HEK293 (cell line): ENCODE results near the gene KRT32.

Experiments used
- CTCF ChIA-PET: fragments of 350-600 bp; formaldehyde crosslinking; extraction: SDS; loops from one replicate; lab custom pipeline; 2021; ENCODE audit warnings: antibody characterized with exemption; lab: Yijun Ruan, JAX
- POLR2A ChIA-PET: fragments of 300-600 bp; formaldehyde crosslinking; extraction: SDS; loops from one replicate; lab custom pipeline; 2020; ENCODE audit warnings: antibody characterized with exemption, inconsistent platforms; lab: Yijun Ruan, JAX
- H3K27ac ChIP-seq: fragments of 200-500 bp; sonication (Bioruptor generic); 2 replicates; pipeline ENCODE4 v1.5.1; 2014; ENCODE audit warnings: low read depth, low read length, control low read depth, inconsistent platforms; ENCODE audit errors: extremely low read depth
- H3K36me3 ChIP-seq, 2 experiments: fragments of 200-500 bp in 1 of 2; sonication (Bioruptor generic) in 1 of 2; 1 replicate in 1 of 2; 2 replicates in 1 of 2; pipeline ENCODE4 v1.5.1; 2014 to 2017; ENCODE audit warnings: inconsistent platforms in 2 of 2, low read length in 2 of 2; ENCODE audit not compliant: control insufficient read depth in 2 of 2, insufficient read depth in 1 of 2
- H3K4me1 ChIP-seq: fragments of 200-500 bp; sonication (Bioruptor generic); 2 replicates; pipeline ENCODE4 v1.5.1; 2014; ENCODE audit warnings: mild to moderate bottlenecking, low read length, inconsistent platforms; ENCODE audit not compliant: control insufficient read depth, insufficient read depth
- H3K4me3 ChIP-seq: 2 replicates; pipeline ENCODE4 v1.5.1; 2011; ENCODE audit warnings: low read depth, mild to moderate bottlenecking, control low read depth, low read length, moderate library complexity
- H3K9me3 ChIP-seq: fragments of 200-500 bp; sonication (Bioruptor generic); 2 replicates; pipeline ENCODE4 v1.5.1; 2014; ENCODE audit warnings: low read depth, low read length, inconsistent platforms; ENCODE audit not compliant: control insufficient read depth, insufficient read depth
- EGR2 ChIP-seq: fragments of 450-650 bp; formaldehyde crosslinking; IDR thresholded peaks from 2 replicates; pipeline ENCODE4 v1.5.1; 2016; ENCODE audit warnings: low read depth, missing biosample characterization, missing genetic modification characterization
- ELK4 ChIP-seq: IDR thresholded peaks from 2 replicates; pipeline ENCODE4 v1.6.1; 2011; ENCODE audit warnings: mild to moderate bottlenecking, low read depth, low read length, borderline replicate concordance
- HOXD13 ChIP-seq: sonication (generic); formaldehyde crosslinking; IDR thresholded peaks from 2 replicates; pipeline ENCODE4 v1.8.0; 2022; ENCODE audit warnings: missing genetic modification reagents, borderline replicate concordance
- KLF16 ChIP-seq: fragments of 450-650 bp; formaldehyde crosslinking; IDR thresholded peaks from 2 replicates; pipeline ENCODE4 v1.5.1; 2017; ENCODE audit warnings: missing biosample characterization, missing genetic modification characterization
- SP7 ChIP-seq: fragments of 450-650 bp; formaldehyde crosslinking; IDR thresholded peaks from 2 replicates; pipeline ENCODE4 v1.5.1; 2016; ENCODE audit warnings: missing biosample characterization, missing genetic modification characterization
- YY1 ChIP-seq: fragments of 450-650 bp; formaldehyde crosslinking; IDR thresholded peaks from 2 replicates; pipeline ENCODE4 v1.5.1; 2018; ENCODE audit warnings: missing biosample characterization, missing genetic modification characterization
- YY2 ChIP-seq: fragments of 450-650 bp; formaldehyde crosslinking; IDR thresholded peaks from 2 replicates; pipeline ENCODE4 v1.5.1; 2016; ENCODE audit warnings: missing biosample characterization, missing genetic modification characterization
- ZBTB17 ChIP-seq: fragments of 450-650 bp; formaldehyde crosslinking; IDR thresholded peaks from 2 replicates; pipeline ENCODE4 v1.5.1; 2016; ENCODE audit warnings: missing biosample characterization, missing genetic modification characterization
- ZBTB20 ChIP-seq: fragments of 450-650 bp; formaldehyde crosslinking; IDR thresholded peaks from 2 replicates; pipeline ENCODE4 v1.5.1; 2016; ENCODE audit warnings: missing biosample characterization, missing genetic modification characterization
- ZBTB26 ChIP-seq: fragments of 450-650 bp; formaldehyde crosslinking; optimal IDR thresholded peaks from 2 replicates; pipeline ENCODE3; 2016; ENCODE audit warnings: missing biosample characterization, mild to moderate bottlenecking, missing genetic modification characterization
- ZFP3 ChIP-seq: fragments of 450-650 bp; formaldehyde crosslinking; IDR thresholded peaks from 2 replicates; pipeline ENCODE4 v1.5.1; 2016; ENCODE audit warnings: low read depth, missing biosample characterization, missing genetic modification characterization
- ZFP69B ChIP-seq: fragments of 450-650 bp; formaldehyde crosslinking; IDR thresholded peaks from 2 replicates; pipeline ENCODE4 v1.5.1; 2016; ENCODE audit warnings: missing biosample characterization, missing genetic modification characterization
- ZIC2 ChIP-seq: fragments of 450-650 bp; formaldehyde crosslinking; IDR thresholded peaks from 2 replicates; pipeline ENCODE4 v1.5.1; 2016; ENCODE audit warnings: missing biosample characterization, missing genetic modification characterization
- ZNF174 ChIP-seq: fragments of 450-650 bp; formaldehyde crosslinking; IDR thresholded peaks from 2 replicates; pipeline ENCODE4 v1.5.0; 2017; ENCODE audit warnings: missing biosample characterization, mild to moderate bottlenecking, missing genetic modification characterization
- ZNF274 ChIP-seq, 2 experiments: fragments of 200-500 bp in 1 of 2; fragments of 450-650 bp in 1 of 2; sonication (Bioruptor generic) in 1 of 2; formaldehyde crosslinking in 1 of 2; IDR thresholded peaks; 2 replicates each; pipeline versions ENCODE4 v1.5.1 to v1.6.1; 2014 to 2016; ENCODE audit warnings: borderline replicate concordance in 1 of 2, inconsistent platforms in 1 of 2, low read length in 1 of 2, missing biosample characterization in 1 of 2, missing genetic modification characterization in 1 of 2
- ZNF501 ChIP-seq: fragments of 450-650 bp; formaldehyde crosslinking; IDR thresholded peaks from 2 replicates; pipeline ENCODE4 v1.5.1; 2016; ENCODE audit warnings: missing biosample characterization, missing genetic modification characterization
- ZNF544 ChIP-seq: fragments of 450-650 bp; formaldehyde crosslinking; IDR thresholded peaks from 2 replicates; pipeline ENCODE4 v1.5.0; 2017; ENCODE audit warnings: missing biosample characterization, missing genetic modification characterization
- ZXDB ChIP-seq: fragments of 450-650 bp; formaldehyde crosslinking; IDR thresholded peaks from 2 replicates; pipeline ENCODE4 v1.5.1; 2016; ENCODE audit warnings: missing biosample characterization, missing genetic modification characterization
- TF ChIP-seq, protein P1 (sequence below): fragments of 450-650 bp; formaldehyde crosslinking; IDR thresholded peaks from 2 replicates; pipeline ENCODE4 v1.5.1; 2017; ENCODE audit warnings: missing biosample characterization, missing genetic modification characterization
- TF ChIP-seq, protein P2 (sequence below): fragments of 450-650 bp; formaldehyde crosslinking; IDR thresholded peaks from 2 replicates; pipeline ENCODE4 v1.5.1; 2016; ENCODE audit warnings: missing biosample characterization, missing genetic modification characterization
- TF ChIP-seq, protein P3 (sequence below): fragments of 450-650 bp; formaldehyde crosslinking; IDR thresholded peaks from 2 replicates; pipeline ENCODE4 v1.5.1; 2016; ENCODE audit warnings: missing biosample characterization, missing genetic modification characterization

KRT32 gene

DNA sequence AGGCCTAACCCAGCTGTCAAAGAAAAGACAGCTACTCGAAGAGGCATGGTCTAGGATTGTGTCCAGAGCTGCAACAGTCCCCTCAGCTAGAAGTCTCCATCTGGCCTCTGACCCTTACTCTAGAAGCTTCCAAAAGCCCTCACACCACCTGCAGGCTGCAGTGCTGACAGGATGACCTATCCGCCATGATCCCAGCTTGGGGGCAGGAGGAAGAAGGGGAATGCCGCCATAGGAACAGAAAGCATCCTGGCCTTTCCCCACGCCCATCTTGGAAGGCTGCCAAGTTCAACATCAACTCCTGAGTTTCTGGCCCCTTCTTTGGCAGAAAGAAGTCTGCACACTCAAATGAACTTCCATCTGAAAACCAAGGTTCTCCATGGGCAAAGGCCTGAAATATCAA, 25.6 kb upstream of the KRT32 start:
- Histone ChIP-seq H3K4me1 (peaks cover 6% of the 10 kb centered on the region), H3K9me3 (no peaks in the 10 kb centered on the region), H3K27ac (no peak overlapping the region), H3K36me3 (no peaks in the 10 kb centered on the region), H3K4me3 (no peak overlapping the region)
- TF ChIP-seq, protein P1, sequence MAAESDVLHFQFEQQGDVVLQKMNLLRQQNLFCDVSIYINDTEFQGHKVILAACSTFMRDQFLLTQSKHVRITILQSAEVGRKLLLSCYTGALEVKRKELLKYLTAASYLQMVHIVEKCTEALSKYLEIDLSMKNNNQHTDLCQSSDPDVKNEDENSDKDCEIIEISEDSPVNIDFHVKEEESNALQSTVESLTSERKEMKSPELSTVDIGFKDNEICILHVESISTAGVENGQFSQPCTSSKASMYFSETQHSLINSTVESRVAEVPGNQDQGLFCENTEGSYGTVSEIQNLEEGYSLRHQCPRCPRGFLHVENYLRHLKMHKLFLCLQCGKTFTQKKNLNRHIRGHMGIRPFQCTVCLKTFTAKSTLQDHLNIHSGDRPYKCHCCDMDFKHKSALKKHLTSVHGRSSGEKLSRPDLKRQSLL (tag by site-specific recombination) = no peak
- peak; percentile 29; the same call in 1 of the 2 replicates for TF ChIP-seq ZIC2 (tag by site-specific recombination)
- peak; percentile 15; the same call in 1 of the 2 replicates for TF ChIP-seq ZBTB20 (tag by site-specific recombination)
- TF ChIP-seq ZNF544 = 0 out of 2 replicates have a peak, but pooled peaks have one; percentile 14
- peak; percentile 88 for TF ChIP-seq ZBTB17
- TF ChIP-seq ZNF501 (tag by site-specific recombination) = no peak
- TF ChIP-seq SP7 (tag by site-specific recombination) = 0 out of 2 replicates have a peak, but pooled peaks have one; percentile 11
- peak; percentile 63 for TF ChIP-seq YY2 (tag by site-specific recombination)
- TF ChIP-seq KLF16 (tag by site-specific recombination) = no peak
- TF ChIP-seq, protein P2, sequence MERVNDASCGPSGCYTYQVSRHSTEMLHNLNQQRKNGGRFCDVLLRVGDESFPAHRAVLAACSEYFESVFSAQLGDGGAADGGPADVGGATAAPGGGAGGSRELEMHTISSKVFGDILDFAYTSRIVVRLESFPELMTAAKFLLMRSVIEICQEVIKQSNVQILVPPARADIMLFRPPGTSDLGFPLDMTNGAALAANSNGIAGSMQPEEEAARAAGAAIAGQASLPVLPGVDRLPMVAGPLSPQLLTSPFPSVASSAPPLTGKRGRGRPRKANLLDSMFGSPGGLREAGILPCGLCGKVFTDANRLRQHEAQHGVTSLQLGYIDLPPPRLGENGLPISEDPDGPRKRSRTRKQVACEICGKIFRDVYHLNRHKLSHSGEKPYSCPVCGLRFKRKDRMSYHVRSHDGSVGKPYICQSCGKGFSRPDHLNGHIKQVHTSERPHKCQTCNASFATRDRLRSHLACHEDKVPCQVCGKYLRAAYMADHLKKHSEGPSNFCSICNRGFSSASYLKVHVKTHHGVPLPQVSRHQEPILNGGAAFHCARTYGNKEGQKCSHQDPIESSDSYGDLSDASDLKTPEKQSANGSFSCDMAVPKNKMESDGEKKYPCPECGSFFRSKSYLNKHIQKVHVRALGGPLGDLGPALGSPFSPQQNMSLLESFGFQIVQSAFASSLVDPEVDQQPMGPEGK = peak; percentile 14; the same call in 1 of the 2 replicates
- no peak for TF ChIP-seq ZNF174 (tag by site-specific recombination)
- TF ChIP-seq YY1 = 0 out of 2 replicates have a peak, but pooled peaks have one; percentile 30
- no peak for TF ChIP-seq ZBTB26 (tag by site-specific recombination)
- TF ChIP-seq ZNF274 (IDR thresholded peaks at IDR 0.05; ENCODE audit: low read length) = no peak
- no peak for TF ChIP-seq ZNF274 (tag by site-specific recombination; IDR thresholded peaks at IDR 0.05; ENCODE audit: borderline replicate concordance)
- ChIA-PET CTCF (interaction anchor here (0.7 to 7.3 kb wide), 6 partner anchors 13 to 1221 kb away, joined by 3 to 63 read pairs (median 3); no protein-coding TSS in a partner anchor), POLR2A (no interaction called here)

GRCh38 chr17:41492351-41492750, 25.2 kb upstream of the KRT32 start:
- CTCF ChIA-PET = interaction anchor here (0.7 to 7.3 kb wide), 7 partner anchors 14 to 1221 kb away, joined by 3 to 63 read pairs (median 3); no protein-coding TSS in a partner anchor
- H3K36me3 ChIP-seq = no peaks in the 10 kb centered on the region
- no peak for TF ChIP-seq EGR2 (tag by site-specific recombination)
- TF ChIP-seq HOXD13 (CRISPR knock-in tag) = no peak
- TF ChIP-seq ZFP69B (tag by site-specific recombination) = no peak
- TF ChIP-seq ELK4 = no peak
- TF ChIP-seq, protein P3, sequence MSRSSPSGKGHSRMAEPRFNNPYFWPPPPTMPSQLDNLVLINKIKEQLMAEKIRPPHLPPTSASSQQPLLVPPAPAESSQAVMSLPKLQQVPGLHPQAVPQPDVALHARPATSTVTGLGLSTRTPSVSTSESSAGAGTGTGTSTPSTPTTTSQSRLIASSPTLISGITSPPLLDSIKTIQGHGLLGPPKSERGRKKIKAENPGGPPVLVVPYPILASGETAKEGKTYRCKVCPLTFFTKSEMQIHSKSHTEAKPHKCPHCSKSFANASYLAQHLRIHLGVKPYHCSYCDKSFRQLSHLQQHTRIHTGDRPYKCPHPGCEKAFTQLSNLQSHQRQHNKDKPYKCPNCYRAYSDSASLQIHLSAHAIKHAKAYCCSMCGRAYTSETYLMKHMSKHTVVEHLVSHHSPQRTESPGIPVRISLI (tag by site-specific recombination) = no peak
- no peak for TF ChIP-seq ZXDB (tag by site-specific recombination)
- no peak for TF ChIP-seq ZFP3
- TF ChIP-seq, all 188 proteins: peak for 0
- Histone ChIP-seq H3K9me3 (no peaks in the 10 kb centered on the region), H3K4me3 (no peak overlapping the region), H3K27ac (no peak overlapping the region), H3K4me1 (peaks cover 6% of the 10 kb centered on the region)
- POLR2A ChIA-PET = no interaction called here
